HG03378 (cell line): Measurements from ENCODE around the gene UNC13D.
"Not testable (repeated sequence)": the region's sequence is repeated elsewhere in the genome, so short reads cannot be mapped to it uniquely, and the experiment has no call there.

ENCODE experiments used
- ATAC-seq: cut with Tn5 transposase; IDR thresholded peaks from one replicate; pipeline ENCODE4 v1.9.1; 2021; ENCODE audit warnings: mild to moderate bottlenecking, moderate library complexity; ENCODE audit not compliant: unreplicated experiment

UNC13D gene

DNA sequence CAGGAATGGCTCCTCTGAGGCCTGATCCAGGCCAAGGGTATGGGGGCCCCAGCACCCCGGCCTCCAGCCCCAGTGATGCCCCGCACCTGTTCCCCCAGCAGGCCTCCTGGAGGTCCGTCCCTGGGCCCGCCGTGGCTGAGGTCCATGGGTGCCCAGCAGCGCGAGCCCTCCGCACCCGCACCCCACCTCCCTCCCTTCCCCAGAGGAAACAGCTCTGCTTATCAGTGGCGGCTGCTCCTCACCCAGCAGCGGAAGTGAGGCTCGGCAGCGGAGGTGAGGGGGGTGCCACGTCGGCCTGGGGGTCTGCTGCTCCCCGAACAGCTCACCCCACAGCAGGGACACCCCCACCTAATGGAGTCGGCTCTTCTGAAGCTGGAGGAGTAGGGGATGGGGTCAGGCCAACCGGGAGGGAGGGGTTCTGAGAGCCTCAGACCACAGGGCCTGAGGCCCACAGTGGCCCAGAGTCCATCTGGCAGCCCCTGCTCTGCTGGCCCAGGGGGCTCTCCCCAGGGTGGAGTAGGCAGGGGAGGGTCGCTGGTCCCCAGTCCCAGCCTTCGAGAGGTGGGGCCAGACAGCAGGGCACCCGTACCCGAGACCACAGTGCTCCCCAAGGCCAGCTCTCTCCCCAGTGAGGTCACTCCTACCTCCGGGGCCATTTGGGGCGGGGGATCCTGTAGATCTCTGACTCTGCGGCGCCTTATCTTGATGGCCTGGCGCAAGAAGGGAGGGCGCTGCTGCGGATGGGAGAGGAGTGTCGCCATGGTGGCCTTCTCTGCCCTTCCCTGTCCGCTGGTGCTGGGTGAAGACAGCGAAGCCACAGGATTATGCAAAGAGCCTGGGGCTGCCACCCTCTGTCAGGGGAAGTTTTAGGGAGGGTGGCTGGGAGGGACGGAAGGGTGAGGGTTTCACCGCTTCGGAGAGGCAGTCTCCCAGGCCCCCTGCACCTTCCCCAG, at the start of gene UNC13D:
Gene UNC13D, minus strand, starts transcription at position 828 of the 953 bp plus-strand sequence. Its CDS starts 67 bp downstream, at position 761.
- no peak for ATAC-seq

DNA sequence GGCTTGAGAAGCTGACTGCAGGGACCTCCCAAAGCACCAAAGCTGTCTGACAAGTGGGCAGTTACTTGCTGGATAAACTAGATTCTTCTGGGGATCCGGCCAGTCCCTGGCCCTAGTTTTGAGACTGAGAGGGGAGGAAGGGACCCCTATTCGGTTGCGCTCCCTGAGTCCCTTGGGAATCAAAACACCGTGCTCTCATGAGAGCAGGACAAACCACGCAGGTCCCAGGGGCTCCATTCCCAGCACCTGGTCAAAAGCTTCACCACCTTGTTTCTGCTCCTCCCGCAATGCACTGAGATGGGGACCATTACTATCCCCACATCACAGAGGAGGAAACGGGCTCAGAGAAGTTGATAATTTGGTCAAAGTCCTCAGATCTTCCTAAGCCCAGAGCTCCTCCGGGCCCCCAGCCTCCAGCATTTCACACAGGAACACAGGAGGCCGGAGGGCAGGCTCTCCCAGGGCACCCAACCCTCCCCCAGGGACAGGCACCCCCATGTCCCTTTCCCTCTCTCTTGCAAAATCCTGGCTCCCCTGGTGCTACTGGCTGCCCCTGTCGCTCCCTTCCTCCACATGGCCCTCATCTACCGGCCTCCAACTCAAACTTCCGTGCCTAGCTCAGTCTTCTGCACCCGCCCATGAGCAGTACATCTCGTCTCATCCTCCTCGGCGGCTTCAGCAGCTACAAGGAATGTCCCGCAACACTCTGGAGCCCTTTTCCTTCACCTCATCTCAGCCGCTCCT, 49.3 kb upstream of the UNC13D start:
- ATAC-seq = no peak

DNA sequence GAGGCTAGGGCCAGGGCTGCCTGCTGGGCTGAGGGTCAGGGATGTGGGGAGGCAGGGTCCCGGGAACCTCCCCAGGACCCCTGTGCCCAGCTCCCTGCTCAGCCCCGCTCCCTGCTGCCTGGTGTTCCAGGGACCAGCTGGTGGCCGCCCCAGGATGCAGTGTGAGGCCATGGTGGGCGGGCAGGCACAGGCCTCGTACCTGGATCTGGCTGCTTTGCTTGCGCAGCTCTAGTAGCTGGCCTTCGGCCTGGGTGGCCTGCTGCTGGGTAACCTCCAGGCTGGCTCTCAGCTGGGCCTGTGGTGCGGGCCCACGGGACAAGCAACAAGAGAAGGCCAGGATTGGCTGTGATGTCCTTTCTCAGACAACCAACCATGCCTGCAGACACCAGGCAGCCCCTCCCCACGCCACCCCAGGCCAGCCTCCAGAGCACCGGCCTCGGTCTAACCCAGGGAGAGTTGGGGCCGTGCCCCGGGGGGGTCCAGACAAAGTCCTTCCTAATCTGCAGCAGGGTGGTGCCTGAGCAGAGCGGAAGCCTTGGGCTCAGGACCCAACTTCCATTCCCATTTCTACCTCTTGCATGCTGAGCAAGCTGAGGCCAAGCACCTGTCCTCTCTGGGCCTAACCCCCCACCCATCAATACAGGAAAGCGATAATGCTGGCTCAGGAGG, 48.5 kb upstream of the UNC13D start:
- no peak for ATAC-seq

DNA sequence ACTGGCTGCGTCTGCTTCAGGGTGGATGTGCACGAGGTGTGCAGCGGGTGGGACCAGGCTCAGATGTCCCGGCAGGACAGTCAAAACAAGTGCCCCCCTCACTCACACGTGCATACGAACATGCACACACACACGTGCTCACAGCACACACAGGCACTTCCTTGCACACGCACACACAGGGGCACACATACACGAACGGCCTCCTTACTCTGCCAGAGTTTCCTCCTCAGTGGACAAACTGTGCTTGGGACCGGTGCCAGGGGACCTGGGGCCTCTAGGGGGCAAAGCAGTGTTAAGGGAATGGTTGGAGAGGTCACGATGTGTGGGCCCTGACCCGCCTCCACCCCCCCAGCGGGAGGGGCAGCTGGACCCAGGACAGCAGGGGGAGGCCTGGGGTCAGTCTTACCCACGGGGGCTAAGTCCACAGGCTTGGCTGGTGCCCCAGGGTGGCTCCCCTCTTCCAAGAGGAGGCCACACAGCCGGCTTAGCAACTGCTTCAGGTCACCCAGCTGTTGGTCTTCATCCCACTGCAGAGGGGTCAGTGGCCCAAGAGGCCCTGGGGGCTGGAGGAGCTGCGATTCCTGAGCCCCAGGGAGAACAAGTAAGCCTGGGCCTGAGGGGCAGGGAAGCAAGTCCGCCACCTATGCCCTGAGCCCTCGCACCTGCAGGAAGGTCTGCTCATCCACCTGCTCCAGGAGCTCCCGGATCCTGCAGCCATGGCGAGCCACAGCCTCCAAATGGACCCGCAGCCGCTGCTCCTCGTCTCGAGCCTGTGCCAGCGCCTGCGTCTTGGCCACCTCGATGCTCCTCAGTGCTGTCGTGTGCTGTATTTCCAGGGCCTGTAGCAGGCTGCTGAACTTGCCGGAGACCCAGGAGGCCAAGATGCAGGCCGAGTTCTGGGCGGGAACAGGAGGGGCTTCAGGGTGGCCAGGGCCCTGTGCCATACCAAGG, 47.7 kb upstream of the UNC13D start:
- no peak for ATAC-seq

DNA sequence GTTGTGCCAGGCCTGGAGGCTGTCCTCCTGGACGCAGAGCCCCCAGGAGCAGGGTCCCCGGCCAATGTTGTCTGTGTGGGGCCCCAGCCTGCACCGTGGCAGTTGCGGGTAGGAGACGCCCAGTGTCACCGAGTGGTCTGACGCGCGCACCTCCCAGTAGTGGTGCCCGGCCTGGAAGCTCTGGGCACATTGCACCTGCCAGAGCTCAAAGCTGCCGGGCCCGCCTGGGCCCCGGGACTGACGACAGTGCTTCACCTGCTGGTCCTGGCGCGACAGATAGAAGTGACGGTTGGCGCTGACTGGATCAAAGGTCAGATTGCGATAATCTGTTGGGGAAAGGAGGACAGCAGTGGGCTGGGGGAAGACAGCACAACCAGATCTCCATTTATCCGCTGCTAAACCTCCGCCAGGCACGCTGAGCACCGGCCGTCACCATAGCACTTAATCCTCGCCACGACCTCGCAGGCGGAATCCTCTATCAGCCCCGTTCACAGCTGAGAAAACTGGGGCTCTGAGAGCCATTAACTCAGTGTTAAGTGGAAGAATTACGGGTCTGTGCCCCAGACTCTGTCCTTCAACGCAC, 46.9 kb upstream of the UNC13D start:
- ATAC-seq = no peak

DNA sequence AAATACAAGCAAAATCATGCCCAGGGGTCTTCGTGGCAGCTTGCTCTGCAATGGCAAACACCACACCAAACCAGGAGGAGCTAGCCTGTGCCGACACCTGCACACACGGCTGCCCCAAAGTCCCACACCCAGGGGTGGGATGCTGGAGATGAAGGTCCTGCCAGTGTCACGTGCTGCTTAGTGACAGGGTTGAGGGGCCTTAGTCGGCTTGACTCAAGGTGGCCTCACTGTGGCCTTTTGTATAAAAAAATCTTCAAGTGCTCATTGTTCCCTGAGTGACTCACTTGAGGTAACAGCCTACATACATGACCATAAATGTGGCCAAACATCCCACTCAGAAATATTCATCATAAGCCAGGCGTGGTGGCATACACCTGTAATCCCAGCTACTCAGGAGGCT, 45.2 kb upstream of the UNC13D start:
- ATAC-seq = no peak

DNA sequence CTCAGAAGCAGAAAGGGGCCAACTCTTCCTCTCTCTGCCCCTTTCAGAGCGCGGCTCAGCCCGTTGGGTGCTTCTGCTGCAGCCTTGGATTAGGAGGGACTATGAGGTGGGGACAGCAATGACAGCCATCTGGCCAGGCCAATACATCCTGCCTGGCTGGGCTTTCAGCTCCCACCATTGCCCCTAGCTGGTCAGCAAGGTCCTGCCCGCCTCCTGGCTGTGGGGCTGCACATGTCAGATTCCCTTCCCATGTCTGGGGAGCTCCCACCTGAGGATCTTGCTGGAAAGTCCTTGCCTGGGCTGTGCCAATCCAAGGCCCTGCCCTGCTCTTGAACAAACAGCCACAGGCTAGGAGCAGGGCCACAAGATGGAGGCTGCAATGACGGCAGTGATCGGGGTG, 44.3 kb upstream of the UNC13D start:
- no peak for ATAC-seq

DNA sequence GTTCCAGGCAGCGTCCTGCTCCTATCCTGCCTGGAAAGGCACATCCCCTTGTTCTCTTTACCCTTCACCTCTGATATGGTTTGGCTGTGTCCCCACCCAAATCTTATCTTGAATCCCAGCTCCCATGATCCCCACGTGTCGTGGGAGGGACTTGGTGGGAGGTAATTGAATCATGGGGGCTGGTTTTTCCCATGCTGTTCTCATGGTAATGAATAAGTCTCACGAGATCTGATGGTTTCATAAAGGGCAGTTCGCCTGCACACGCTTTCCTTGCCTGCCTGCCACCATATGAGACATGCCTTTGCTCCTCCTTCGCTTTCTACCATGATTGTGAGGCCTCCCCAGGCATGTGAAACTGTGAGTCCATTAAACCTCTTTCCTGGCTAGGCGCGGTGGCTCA, 41.7 kb upstream of the UNC13D start:
- ATAC-seq = not testable (repeated sequence)

DNA sequence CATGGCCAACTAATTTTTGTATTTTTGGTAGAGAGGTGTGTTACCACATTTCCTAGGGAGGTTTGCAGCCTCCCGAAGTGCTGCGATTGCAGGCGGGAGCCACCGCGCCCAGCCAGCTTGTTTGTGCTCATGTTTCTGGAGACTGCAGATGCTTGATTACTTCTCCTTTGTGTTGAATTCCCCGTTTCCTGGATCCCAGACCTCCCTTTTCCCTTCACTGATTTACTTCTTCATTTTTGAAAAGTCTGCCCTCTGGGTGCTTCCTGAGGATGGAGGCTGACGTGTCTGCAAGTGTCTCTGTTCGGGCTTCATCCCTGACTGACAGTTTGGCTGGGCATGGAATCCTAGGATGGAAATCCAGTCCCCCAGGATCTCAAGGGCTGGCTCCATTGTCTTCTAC, 41.2 kb upstream of the UNC13D start:
- no peak for ATAC-seq

DNA sequence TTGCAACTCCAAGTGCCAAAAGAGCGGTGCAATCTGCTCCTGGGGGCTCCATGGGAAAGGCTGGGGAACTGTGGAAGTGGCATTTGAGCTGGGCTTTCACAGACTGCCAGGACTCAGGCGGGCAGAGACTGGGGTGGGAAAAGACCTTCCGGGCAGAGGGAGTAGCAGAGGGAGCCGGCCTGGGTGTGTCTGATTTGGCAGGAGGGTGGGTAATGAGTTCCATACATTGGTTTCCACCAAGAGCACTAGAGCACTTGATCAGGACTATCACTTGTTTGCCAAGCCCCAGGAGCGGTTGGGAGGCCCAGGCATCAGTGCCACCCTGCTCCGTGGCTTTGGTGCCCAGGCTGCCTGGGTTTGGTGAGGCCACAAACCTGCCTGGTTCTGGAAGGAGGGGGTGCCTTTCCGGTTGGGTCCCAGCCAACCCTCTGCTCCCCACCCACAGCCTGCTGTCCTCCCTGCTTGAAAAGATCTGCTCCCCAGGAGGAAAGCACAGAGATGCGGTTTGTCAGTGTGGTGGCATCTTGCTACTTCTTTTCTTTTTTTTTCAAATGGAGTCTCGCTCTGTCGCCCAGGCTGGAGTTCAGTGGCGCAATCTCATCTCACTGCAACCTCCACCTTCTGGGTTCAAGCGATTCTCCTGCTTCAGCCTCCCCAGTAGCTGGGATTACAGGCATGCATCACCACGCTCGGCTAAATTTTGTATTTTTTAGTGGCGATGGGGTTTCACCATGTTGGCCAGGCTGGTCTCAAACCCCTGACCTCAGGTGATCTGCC, 37.7 kb upstream of the UNC13D start:
- no peak for ATAC-seq

DNA sequence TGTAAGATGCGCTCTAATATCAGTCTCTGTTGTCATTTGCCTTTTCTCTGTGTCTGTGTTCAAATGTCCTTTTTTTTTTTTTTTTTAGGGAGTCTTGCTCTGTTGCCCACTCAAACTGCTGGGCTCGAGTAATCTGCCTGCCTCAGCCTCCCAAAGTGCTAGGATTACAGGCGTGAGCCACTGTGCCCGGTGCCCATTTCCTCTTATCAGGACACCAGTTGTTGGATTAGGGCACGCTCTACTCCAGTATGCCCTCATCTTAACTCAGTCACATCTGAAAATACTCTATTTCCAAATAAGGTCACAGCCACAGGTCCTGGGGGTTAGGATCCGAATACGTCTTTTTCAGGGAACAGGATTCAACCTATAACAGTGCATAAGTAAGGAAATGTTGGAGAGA, 36.1 kb upstream of the UNC13D start:
- ATAC-seq = no peak

DNA sequence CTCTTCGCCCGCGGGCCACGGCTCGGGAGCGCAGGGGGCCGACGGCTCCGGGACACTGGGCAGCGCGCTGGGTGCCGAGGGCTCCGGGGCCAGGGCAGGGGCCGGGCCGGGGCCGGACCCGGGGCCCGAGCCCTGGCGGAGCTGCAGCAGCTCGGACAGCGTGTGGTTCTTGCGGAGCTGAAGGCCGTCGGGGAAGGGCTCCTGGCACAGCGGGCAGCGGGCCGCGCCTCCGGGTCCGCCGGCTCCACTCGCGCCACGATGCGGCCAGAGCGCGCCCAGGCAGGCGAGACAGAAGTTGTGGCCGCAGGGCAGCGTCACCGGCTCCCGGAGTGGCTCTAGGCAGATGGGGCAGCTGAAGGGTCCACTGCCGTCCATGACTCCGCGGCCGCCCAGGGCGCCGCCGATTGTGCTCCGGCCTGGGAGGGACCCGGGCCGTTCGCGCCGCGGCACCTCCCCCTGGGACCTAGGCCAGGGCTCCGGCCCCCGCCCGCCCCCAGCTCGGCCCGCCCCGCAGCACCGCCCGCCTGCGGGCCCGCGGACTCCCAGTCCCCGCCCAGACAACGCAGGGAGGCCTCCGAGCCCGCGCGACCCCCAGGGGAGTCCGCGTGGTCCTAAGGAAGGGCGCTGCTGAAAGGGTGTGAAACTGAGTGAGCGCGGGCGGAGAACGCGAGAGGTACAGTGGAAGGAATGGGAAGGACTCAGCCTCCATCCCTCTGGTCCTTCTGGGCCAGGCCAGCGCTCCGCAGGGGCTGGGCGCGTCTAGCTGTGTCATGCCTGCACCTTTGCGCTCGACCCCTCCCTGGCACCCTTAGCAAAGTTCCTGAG, 34.2 kb upstream of the UNC13D start, which contains the start of gene TRIM47:
Gene TRIM47, minus strand, starts transcription at position 408 of the 825 bp plus-strand sequence. Its CDS starts 33 bp downstream, at position 375.
- no peak for ATAC-seq

DNA sequence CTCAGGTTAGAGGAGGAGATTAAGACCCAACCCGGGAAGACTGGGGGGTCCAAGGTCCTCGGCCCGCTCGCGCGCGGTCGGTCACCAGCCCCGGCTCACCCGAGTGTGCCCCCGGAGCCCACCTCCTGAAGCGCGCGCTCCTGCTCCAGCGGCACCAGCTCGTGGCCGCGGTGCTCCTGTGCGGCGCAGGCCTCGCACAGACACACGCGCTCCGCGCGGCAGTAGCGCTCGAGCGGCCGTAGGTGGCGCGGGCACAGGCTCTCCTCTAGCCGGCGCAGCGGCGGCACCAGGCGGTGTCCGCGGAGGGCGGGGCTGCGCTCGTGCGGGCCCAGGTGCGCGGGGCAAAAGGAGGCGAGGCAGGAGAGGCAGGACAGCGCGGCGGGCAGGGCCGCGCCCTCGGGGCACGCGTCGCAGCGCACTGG, 33.6 kb upstream of the UNC13D start:
- no peak for ATAC-seq

DNA sequence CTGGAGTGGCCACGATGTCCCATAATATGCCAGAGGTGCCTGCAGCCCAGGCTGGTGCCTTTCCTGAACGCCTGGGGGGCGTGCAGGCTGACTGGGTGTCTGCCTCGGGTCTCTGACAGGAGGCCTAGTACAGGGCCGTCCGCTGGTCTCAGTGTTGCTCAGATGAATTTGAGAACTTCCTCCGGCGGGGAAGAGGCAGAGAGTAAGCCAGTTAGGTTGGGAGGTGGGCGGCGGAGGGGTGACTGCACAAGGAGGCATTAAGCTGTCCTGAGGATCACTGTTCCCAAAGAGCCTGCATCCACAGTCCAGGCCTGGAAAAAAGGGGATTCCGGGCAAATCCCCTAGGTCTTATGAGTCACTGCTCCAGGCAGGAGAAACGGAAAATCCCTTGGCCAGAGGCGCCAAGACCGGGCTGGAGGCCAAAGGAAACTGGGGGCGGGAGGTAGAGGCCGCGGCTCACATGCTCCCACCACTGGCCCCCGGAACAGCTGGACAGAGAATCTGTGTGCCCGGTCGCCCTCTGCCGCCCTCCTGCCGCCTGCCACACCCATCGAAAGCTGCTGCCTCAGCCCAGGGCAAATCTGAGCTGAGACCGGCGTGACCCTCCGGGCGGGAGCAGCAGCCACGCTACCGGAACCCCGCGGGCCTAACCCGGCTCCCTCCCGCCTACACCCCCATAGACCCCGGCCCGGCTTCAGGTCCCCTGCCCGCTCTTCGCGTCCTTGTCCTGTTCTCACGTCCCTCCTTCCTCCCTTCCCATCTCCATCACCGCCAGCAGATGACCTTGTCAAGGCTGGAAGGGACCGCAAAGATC, 32.9 kb upstream of the UNC13D start:
- ATAC-seq = no peak

DNA sequence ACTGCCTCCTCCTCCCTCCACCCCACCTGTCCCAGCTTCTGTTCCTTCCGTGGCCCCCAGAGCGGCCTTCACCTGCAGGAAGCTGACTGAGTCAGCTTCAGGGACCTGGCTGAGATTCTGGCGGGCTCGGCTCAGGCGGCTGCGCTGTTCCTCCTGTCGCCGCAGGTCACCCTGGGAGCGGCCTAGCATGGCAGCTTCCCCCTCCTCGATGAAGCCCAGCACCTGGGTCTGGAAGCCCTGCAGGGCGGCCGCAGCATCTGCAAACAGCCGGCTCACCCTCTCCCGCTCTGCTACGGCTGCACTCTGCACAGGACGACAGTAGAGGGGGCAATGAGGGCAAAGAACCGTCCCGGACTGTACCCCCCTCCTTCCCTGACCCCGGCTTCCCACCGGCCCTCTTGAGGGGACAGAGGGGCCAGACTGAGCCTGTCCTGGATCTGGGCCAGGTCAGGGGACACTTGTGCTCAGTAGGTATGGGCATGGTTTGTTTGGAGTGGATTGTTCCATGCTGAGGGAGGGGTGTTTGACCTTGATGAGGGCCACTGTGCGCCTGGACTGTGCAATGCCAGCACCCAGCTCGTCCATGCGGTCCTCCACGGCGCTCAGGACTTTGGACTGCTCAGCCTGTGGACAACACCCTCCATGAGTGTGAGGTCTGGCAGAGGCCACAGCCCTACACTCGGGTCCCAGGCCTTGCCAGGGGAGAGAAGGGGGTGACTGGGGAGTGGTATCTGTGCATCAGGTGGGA, 32.2 kb upstream of the UNC13D start:
- ATAC-seq = no peak

DNA sequence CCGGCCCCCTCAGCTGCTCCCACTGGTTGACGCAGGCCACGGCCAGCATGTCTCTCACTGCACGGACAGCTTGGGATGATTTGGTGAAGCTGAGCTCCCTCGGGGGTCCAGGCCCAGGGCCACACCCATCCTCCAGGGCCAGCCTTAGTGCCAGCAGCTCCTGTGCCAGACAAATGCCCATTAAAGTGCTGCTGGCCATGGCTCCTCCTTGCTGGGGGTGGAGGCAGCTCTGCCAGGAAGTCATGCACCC, 31.7 kb upstream of the UNC13D start:
- ATAC-seq = no peak
